Measurements from ENCODE around the gene TMTC2.

TMTC2 gene

DNA sequence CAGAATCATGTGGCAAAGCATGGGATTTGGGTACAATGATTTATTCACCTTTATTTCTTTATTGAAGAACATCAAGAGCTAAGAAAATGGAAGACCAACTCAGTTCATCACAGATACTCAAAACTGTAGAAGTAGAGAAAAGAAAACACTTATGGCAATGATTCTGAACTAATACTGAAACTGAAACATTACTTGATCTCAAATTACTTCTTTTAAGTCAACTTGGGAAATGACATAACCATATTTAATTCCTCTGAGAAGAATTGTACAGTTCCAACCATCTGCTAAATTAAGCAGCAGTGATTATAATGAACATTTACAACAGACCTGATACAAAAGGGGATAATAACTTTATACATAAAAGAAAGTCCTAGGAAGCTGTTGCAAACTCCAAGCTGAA lies 466.5 kb downstream of the TMTC2 start:
- no peak for DNase-seq

DNA sequence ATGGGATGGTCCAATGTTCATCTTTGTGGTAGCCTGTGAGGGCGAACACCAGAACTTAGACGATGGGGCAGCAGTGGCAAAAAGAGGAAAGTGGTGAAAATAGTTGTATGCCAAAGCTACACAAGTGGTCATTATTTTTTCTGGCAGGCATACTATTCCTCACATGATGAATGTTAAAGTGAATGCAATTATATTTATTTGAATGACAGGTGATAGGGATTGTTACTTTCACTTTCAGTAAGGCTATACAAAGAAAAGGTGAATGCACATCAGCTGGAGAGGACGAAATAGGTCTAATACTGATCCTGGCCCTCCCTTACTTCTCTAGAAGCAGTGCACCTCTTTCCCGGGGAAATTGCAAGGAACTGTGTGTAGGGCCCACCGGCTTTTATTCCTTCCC lies 470.1 kb downstream of the TMTC2 start:
- DNase-seq = no peak

DNA sequence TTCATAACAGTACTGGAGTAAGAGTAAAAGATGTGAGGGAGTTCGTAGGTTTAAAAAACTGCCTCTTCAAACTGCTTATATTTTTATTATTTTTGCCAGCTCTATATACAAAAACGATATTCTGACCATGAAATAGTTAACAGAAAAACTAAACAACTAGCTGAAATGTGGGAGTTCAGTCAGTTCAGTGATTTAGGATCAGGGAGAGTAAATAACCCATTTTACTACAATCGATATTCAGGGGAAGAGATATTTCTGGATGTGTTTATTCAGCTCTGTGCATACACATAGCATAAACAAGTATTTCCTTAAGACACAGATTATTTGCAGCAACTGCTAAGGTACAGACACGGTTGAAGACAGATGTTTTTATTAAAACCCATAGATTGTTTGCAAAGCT lies 470.9 kb downstream of the TMTC2 start:
- no peak for DNase-seq

DNA sequence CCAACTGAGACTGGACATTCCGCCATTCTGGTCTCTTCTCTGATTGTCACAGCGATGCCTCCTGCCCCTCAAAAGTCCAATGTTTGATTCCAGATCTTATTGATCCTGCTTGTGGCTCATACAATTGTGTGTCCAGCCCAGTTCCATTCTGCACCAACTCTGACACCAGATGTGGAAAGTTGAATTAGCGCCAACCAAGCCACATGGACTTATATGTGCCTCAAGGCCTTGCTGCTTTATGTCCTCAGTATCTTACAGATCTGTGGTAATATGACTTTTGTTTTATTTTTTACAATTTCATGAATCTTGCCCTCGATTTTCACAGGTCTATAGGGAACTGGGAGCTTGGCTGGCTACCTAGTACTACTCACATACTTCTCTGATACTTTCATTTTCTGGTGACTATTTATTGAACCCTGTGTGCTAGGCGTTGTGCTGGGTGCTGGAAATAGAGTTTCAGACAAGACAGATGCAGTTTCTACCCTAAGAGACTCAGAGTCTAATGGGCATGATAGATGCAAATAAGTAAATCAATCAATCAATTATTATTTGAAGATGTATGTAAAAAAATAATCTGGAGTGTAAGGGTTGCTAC lies 472.0 kb downstream of the TMTC2 start:
- DNase-seq = no peak

DNA sequence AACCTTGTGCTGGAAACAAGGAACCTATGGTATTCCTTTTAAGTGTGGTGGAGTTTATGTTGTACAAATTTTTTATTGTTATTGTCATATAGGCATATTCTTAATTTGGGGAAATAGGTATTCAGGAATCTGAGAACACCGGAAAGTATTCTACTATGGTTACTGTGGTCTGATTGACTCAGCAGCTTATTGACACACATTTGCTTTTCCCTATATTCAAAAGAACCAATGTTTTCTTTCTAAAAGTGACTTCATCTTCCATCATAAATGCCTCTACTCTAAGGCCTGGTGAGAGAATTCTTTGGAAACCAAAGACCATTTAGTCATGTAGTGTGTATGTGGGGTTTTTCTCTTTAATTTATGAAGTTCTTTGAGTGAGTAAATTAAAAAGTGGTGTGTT lies 474.8 kb downstream of the TMTC2 start:
- no peak for DNase-seq

DNA sequence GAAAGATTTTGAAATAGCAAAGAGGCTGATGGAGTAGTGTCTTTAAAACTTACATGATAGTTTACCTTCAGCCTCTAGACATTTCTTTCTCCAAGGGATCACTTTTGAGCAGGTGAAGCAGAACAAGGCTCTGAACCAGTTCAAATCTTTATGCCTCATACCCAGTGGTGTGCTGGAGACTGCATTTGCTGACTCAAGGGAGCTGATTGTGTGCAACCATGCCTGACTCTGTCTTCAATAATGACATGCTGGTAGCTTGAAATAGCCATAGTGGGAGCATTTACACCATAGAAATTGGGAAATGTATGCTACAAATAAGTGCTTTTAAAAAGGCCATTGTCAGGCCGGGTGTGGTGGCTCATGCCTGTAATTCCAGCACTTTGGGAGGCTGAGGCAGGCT lies 482.0 kb downstream of the TMTC2 start:
- DNase-seq = no peak

DNA sequence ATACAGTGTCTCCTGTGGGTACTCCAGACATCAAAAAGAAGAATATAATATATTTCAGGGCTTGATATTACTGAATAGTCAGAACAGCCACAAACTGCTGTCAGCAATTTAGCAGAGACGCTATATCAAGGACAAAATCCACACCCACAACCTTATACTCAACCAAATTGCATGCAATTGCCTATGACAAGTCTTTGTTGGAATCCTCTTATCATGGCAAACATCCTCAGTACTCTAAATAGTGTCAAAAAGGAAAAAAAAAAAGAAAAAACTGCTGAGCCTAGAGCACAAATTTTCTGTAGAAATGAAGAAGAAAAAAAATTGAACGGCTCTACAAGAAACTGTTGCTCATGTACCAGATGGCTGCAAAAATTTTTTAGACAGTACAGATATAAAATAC lies 485.7 kb downstream of the TMTC2 start:
- DNase-seq = no peak

DNA sequence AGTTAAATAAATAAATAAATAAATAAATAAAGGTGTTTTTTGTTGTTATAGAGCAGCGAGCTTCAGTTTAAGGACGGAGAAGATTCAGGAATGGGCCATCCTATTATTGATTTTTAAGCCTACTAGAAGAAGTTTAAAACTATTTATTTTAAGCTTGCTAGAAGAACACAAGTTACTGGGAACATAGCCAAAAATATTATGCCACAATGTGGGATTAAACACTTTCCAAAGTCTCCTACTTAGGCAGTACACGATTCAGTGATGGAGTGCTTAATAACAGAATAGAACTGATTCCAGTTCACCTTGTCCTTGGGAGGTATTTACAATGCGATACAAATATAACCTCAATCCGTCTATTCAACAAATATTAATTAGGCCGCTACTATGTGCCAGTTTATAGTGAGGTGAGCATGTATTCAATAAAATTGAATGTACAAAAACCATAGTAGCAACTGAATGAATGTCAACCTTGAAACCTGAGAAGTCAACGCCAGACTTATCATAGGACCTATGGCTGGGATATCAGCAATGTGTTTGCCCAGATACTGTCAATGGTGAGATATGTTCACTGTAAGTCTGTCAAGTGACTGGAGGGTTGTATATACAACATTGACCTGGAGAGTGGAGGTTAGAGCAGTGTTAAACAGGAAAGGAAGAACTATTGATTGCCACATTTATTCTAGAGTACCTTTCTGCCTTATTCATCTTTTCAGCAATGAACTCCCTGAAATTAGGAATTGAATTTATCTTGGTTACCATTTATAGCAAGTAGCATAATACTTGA lies 486.4 kb downstream of the TMTC2 start:
- no peak for DNase-seq

DNA sequence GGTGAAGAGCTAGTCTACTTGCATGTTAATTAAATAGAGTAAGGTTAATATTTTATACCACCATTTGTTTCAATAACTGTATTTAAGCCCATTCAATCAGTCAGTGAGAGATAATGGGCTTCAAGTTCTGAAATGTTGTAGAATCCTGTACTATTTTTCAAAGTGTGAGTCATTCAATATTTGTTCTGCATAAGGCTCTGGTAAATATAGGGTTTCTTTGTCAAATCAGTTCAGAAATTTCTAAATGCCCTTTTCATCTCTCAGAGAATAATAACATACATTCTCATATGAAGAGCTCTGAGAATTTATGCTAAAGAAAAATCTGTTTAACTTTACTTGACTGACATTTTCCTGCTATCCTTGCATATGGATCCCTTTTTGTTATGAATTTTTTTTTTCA lies 493.3 kb downstream of the TMTC2 start:
- no peak for DNase-seq

DNA sequence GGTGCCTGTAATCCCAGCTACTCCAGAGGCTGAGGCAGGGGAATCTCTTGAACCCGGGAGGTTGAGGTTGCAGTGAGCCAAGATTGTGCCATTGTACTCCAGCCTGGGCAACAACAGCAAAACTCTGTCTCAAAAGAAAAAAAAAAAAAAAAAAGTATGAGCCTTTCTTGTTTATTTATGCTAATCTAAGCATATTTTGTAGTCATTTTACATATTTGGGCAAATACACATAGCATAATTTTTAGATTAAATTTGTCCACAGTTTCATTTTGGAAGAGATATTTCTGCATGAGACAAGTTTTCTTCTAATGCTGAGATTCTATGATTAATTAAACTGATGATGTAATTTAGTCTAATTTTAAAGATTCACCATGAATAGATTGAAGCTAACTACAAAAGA lies 494.4 kb downstream of the TMTC2 start:
- no peak for DNase-seq

DNA sequence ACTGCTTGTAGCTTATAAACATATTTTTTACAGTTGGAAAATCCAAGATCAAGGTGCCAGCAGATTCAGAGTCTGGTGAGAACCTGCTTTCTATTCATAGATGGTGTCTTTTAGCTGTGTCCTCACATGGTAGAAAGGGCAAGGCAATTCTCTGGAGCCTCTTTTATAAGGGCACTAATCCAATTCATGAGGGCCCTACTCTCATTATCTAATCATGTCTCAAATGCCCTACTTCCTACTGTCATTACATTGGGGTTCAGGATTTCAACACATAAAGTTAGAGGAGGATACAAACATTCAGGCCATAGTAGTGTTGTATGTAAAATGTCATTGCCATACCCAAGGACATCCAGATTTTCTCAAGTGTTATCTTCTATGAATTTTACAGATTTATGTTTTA lies 496.4 kb downstream of the TMTC2 start:
- no peak for DNase-seq
